NCI-H146 (cell line): Measurements from ENCODE around the gene CANT1.
"Not testable (repeated sequence)": the region's sequence is repeated elsewhere in the genome, so short reads cannot be mapped to it uniquely, and the experiment has no call there.

Source experiments
- DNase-seq: peaks from one replicate; lab custom pipeline; 2025; lab: John Stamatoyannopoulos, UW

Gene CANT1

GRCh38 chr17:79027274-79027924 is 17.8 kb upstream of the CANT1 start:
- no peak for DNase-seq

DNA sequence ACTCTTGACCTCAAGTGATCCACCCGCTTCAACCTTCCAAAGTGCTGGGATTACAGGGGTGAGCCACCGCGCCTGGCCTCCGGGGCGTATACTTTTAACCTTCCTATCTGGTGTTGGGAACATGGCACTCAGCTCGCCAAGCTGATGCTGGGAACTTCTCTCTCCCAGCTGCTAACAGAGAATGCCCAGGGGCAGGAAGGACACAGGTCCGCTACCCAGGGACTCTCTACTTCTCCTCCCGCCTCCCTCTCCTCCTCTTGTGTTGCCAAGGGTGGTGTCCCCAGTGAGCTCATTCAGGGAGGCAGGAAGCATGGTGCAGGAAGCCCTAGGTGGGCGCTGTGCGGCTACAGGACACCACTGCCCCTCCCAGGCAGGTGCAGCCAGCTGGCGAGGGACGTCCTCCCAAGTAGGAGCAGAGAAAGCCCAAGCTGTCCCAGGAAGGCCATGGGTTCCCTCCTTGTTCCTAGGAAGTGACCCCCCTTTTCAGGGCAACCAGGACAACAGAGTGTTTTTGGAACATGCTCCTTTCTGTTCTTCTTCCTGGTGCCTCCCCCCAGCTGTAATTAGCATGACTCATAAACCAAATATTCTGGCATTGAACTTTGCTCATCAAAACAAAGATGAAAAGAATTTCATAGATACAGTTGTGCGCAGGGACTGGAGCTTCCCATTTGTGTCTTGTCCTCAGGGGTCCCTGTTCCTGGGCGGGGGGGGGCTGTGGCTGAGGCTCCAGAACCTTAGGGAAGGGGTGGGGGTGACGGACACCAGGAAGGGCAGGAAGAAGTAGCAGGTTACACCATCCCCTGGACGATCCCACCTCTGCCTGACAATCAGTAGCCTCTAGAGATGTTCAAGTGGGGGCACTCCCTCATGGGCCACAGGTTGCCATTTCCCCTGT is 17.1 kb upstream of the CANT1 start:
- peak; percentile 81 for DNase-seq

GRCh38 chr17:79024901-79025737 is 15.6 kb upstream of the CANT1 start:
- no peak for DNase-seq

GRCh38 chr17:79023886-79024771 is 14.6 kb upstream of the CANT1 start, which contains the start of gene C1QTNF1:
Gene C1QTNF1, plus strand, starts transcription at chr17:79024169. Its CDS starts 19,800 bp downstream, at chr17:79043969.
- DNase-seq: peak; percentile 71

GRCh38 chr17:79023180-79023705 is 13.7 kb upstream of the CANT1 start:
- no peak for DNase-seq

- no peak for DNase-seq
These were observed 13.0 kb upstream of the CANT1 start for GRCh38 chr17:79022507-79022991.

DNA sequence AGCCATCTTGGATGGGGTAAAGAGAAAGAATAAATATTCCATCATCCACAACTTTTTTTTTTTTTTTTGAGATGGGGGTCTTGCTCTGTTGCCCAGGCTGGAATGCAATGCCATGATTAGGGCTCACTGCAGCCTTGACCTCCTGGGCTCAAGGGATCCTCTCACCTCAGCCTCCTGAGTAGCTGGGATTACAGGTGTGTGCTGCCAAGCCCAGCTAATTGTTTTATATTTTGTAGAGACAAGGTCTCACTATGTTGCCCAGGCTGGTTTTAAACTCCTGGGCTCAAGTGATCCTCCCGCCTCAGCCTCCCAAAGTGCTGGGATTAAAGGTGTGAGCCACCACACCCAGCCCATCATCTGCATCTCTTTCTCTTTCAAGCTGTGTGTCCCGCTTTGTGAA is 12.4 kb upstream of the CANT1 start:
- DNase-seq: not testable (repeated sequence)

GRCh38 chr17:79020631-79021301 is 11.2 kb upstream of the CANT1 start:
- no peak for DNase-seq

DNA sequence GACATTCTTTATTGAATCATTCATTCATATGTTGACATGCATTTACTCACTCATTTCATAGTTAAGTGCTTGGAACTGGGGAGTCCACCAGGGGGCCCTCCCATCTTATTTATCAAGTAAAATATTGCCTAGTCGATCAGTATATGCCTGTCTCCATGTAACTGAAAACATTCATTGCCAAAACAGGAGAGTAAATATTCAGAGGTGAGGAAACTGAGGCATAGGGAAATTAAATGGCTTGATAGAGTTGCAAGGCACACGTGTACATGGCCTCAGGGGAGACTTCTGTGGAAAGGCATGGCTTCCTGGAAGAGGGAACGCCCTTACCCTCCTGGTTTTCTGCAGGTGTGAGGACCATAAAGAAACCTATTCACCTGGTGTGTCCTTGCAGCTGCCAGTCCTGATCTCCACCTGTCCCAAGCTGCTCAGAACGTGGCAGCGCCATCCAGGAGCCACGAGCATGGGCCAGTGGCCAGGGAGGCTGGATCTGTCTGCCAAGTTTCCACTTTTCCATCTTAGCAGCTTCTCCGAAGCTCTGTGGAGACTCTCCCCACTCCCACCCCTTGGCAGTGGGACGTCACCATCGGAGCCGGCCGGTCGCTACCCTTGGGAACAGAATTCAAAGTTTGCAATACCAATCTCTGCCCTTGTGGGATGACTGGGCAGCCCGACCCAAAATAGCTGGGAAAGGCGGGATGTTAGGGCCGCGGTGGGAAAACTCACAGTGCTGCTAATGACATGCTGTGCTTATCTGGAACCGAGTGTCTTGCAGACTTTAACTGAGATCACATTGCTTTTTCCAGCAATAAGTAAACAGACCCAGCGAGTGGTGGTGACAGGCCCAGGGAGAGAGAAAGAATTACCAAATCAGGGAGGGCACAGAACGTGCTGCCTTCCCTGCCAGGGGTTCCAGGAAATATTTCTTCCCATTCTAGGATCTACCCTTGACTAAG is 10.3 kb upstream of the CANT1 start:
- peak; percentile 85 for DNase-seq

DNA sequence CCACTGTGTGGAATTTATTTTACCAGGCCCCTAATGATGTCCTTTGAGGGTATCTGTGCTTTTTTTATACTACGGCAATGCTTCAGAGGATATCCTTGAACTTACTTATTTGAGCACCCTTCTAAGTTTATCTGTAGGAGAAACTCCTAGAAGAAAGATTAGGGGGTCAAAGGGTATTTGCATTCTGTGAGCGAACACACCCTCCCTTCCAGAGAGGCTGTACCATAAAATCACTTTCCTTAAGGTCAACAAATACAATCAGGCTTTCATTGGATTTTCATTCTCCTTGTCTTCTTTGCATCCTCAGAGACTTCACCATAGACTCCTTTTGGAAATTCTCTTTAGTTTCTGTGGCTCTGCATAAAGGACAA is 9.7 kb upstream of the CANT1 start:
- no peak for DNase-seq

GRCh38 chr17:79018370-79018695 is 8.8 kb upstream of the CANT1 start:
- no peak for DNase-seq

GRCh38 chr17:79017546-79018369 is 8.2 kb upstream of the CANT1 start:
- DNase-seq: no peak

- no peak for DNase-seq
These were observed 4.7 kb upstream of the CANT1 start for GRCh38 chr17:79014158-79014758.

DNA sequence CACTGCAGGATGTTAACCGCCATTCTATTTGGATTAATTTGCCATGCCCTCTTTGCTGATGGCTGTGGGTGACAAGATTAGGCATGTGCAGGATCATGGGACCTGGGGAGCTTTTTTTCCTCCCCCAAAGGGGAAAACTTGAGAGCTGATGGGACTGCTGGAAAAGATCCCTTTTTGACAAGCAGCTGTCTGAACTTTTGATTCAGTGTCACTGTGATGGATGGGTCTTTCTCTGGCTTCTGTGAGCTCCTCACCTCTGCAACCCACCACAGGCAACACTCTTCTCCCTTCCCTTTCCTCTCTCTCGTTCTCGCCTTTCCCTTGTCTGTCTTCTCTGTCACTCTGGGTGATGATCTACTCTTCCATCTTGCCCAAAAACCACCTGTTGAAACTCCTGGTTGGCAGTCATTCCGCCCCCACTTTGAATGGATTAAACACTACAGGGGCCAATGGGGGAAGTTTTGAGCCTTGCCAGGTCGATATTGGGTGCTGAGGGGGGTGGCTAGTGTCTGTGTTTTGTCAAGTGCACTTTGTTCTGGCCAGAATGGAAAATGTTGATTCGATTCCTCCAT is 3.1 kb upstream of the CANT1 start:
- DNase-seq: no peak

DNA sequence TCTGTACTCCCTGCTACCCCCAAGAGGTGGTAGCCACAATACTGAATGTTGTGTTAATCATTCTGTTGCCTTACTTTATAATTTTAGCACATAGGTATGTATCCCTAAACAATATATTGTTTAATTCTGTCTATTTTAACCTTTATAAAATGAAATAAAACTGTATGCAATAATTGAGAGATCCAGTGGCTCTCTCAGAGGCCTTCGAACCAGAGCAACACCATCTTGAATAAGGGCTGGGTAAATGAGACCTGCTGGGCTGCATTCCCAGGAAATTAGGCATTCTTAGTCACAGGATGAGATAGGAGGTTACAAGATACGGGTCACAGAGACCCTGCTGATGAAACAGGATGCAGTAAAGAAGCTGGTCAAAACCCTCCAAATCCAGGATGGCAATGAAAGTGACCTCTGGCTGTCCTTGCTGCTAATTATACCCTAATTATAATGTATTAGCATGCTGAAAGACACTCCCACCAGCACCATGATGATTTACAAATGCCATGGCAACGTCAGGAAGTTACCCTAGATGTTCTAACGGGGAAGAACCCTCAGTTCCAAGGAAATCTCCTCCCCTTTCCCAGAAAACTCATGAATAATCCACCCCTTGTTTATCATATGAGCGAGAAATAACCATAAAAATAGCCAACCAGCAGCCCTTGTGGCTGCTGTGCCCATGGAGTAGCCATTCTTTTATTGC is 2.0 kb upstream of the CANT1 start:
- no peak for DNase-seq

DNA sequence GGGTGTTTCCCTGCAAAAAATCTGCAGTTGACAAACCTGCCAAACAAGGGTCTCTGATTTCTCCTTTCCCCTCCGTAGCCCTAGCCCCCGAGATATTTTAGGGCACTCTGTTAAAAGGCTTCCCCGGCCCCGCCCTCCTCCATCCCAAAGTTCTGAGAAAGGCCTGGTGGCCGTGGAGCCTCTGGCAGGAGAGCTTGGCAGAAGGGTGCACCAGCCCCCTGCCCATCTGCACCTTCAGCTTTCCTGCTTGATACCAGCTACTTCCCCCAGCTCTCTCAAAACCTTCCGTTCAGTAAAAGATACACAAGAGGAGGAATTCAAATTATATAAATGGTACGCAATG is 711 bp upstream of the CANT1 start:
- no peak for DNase-seq

GRCh38 chr17:79008666-79009387 is 737 bp downstream of the CANT1 start:
- no peak for DNase-seq
